Activated CD4-positive, alpha-beta T cell treated with anti-CD3 and anti-CD28 coated beads, Interleukin-2, amount 50 U/mL, for 1 hour (primary cell): ENCODE results near the gene MAGEA3.
"Not testable (repeated sequence)": the region's sequence is repeated elsewhere in the genome, so short reads cannot be mapped to it uniquely, and the experiment has no call there.

Source experiments
- DNase-seq: peaks from one replicate; pipeline ENCODE4 v3.0.0-alpha.2; 2020

MAGEA3 gene

DNA sequence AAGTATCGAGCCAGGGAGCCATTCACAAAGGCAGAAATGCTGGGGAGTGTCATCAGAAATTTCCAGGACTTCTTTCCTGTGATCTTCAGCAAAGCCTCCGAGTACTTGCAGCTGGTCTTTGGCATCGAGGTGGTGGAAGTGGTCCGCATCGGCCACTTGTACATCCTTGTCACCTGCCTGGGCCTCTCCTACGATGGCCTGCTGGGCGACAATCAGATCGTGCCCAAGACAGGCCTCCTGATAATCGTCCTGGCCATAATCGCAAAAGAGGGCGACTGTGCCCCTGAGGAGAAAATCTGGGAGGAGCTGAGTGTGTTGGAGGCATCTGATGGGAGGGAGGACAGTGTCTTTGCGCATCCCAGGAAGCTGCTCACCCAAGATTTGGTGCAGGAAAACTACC lies 37.9 kb downstream of the MAGEA3 start:
- DNase-seq: not testable (repeated sequence)

DNA sequence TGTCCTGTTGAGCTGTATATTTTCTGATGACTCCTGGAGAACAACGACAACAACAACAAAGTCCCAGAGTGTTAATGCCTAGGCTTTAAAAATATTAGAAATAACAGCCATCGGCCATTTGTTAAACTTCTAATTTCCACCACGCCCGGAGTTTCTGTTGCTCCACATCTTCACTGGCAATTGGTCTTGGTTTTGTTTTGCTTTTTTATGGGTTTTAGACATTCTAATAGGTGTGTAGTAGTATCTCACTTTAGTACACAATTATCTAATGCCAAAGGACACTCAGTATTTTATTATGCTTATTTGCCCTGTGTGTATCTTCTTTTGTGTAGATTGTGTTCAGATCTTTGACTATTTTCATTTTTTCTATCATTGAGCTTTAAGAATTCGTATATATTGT lies 40.0 kb downstream of the MAGEA3 start:
- DNase-seq: no peak
